GM12873 (cell line): ENCODE results near the gene GRK4.
A peak's percentile ranks its signal among the peaks of the same experiment; 100 is the strongest.

ENCODE experiments used
- CTCF ChIP-seq: IDR thresholded peaks from 2 replicates; pipeline ENCODE4 v1.5.1; 2012; ENCODE audit warnings: low read depth, mild to moderate bottlenecking, moderate library complexity, low read length, control low read depth; ENCODE audit not compliant: insufficient read depth; ENCODE audit errors: missing control alignments

The GRK4 gene

GRCh38 chr4:3043282-3044020, 80.1 kb downstream of the GRK4 start:
- TF ChIP-seq CTCF, result no peak

- peak; percentile 19 for TF ChIP-seq CTCF
These were observed 81.8 kb downstream of the GRK4 start for GRCh38 chr4:3044870-3045819.

GRCh38 chr4:3046162-3046561, 82.8 kb downstream of the GRK4 start:
- no peak for TF ChIP-seq CTCF

- no peak for TF ChIP-seq CTCF
These were observed 83.3 kb downstream of the GRK4 start for GRCh38 chr4:3046623-3047022.

- TF ChIP-seq CTCF, result peak; percentile 83
These were observed 84.3 kb downstream of the GRK4 start for GRCh38 chr4:3047464-3048286.

GRCh38 chr4:3054169-3054759, 90.9 kb downstream of the GRK4 start:
- no peak for TF ChIP-seq CTCF

GRCh38 chr4:3059943-3060342, 96.6 kb downstream of the GRK4 start:
- TF ChIP-seq CTCF, result no peak
